HG02571 (cell line): ENCODE data around the gene HMGB3.
"Not testable (repeated sequence)": the region's sequence is repeated elsewhere in the genome, so short reads cannot be mapped to it uniquely, and the experiment has no call there.

Source experiments
- ATAC-seq: cut with Tn5 transposase; IDR thresholded peaks from one replicate; pipeline ENCODE4 v1.9.1; 2021; ENCODE audit warnings: mild to moderate bottlenecking, moderate library complexity; ENCODE audit not compliant: unreplicated experiment

The HMGB3 gene

GRCh38 chrX:150982788-150983520, at the start of gene HMGB3:
Gene HMGB3, plus strand, starts transcription at chrX:150983335. Its CDS starts 2,265 bp downstream, at chrX:150985600.
- peak; percentile 90 for ATAC-seq

DNA sequence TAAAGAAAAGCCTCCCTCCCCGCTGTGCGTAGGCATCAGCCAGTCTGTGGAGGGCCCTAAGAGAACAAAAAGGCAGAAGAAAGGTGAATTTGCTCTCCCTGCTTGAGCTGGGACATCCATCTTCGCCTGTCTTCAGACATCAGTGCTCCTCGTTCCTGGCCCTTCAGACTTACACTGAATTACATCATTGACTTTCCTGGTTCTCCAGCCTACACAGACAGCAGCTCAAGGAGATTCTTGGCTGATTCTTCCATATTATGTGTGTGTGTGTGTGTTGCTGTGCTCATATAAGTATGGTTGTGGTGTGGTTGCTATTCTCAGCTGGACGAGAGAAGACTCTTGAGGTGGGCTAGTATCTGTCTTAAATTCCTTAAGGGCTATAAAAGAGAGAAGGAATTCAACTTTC, 49.2 kb upstream of the HMGB3 start:
- no peak for ATAC-seq

DNA sequence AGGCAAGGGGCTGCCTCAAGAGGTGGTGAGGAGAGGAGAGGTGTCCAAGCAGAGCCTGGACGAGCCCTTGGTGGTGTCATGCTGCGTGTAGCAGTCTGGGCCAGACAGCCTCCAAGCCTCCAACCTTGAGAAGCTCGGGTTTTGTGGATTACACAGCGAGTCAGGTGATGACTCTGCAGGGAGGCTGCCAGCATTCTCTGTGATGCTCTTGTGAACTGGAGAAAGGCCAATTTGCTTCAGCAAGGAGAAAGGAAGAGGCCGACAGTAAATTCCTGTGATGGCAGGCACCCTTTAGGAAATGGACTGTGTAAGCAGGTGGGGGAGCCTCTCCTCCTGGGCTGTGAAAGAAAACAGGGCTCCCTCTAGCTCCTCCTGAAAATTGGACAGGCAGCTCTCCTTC, 48.7 kb upstream of the HMGB3 start:
- no peak for ATAC-seq

DNA sequence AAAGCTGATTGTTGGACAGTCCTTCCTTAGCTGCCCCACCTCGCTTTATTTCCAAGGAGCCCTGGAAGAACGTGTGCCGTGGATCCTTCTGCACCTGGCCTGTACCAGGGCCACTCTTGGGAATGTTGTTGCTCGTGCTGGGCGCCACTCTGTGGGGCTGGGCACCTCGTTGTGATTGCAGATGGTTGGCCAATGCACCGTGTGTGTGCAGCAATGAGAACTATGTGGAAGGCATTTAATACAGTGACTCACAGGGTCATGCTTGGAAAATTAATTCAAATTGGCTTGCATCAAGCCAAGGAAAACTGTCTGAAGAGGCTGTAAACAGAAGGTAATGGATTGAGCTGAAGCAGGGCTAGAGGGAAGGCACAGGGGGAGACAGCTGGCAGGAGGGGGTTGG, 47.7 kb upstream of the HMGB3 start:
- no peak for ATAC-seq

DNA sequence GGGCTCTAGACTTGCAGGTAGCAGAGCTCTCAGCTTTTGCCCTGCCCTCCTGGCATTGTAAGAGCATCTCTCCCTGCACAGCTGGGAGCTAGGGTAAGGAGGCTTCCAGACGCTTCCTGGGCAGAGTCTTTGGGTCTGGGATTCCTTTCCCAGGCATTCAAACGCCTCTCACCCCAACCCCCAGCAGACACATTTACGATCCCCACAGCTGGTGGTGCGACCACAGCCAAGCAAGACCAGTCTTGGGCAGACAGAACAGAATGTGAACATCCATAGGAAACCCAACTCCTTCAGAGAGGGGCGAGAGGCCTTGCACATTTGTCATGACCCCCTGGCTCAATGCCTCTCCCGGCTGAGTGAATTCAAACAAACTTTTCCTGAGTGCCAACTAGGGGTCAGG, 46.6 kb upstream of the HMGB3 start:
- no peak for ATAC-seq

- no peak for ATAC-seq
Observed at GRCh38 chrX:150940844-150941495, 42.2 kb upstream of the HMGB3 start.

DNA sequence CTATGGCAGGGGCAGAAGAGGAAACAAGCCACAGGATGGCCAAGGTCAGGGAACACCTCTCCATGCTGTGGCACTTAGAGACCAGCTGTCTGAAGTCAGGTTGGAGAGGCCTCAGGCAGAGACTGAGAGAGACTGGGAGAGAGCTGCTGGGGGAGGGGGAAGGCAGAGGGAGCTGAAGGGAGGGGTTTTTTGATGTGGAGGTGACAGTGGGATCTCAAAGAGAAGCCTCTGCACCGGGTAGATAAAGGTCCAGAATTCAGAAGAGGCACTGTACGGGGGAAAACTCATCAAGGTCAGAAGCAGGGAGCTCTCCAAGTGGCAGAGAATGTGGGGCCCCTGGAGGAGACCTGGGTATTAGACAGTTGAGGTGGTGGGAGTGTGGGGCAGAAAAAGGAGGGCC, 41.6 kb upstream of the HMGB3 start:
- ATAC-seq = no peak

DNA sequence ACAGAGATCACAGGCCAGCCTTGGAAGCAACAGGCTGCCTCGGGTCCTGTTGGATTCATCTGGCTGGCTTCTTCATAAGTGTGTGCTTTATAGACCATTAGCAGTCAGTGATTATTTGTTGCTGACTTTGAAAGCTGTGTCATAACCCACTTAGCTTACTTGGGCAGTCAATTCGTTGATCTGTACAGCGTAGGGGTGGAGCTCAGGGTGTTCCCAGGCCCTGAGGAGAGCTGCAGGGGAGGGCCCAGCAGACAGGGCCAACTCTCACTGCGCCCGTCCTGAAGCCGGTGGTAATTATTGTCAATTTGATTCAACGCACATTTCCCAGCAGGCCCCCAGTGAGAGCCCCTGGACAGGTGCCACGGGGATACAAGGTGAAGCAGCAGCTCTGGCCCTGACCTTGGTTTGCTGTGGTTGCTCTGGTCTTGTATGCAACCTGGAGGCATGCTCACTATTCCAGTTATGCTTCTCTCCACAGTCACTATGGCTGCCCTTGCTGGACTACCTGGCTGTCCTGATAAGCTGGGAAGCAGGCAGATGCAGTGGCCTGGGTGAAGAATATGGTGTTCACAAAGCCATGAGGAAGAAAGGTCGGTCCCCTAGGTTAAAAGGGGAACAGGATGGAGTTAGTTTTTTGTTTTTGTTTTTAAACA, 40.1 kb upstream of the HMGB3 start:
- ATAC-seq = no peak

DNA sequence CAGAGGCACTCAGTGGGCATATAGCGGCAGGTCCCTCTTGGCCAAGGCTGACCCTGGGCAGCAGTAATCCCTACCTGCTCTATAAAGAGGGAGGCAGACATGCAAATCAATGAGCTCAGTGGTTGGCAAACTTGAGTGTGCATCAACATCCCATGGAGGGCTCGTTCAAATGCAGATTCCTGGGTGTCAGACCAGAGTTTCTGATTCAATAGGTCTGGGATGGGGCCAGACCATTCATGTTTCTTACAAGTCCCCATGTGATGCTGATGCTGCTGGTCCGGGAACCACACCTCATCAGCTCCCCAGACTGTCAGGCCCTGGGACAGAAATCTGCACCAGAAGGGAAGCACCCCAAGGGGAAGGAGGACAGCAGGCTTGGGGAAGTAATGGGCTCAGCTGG, 38.9 kb upstream of the HMGB3 start:
- ATAC-seq = no peak

DNA sequence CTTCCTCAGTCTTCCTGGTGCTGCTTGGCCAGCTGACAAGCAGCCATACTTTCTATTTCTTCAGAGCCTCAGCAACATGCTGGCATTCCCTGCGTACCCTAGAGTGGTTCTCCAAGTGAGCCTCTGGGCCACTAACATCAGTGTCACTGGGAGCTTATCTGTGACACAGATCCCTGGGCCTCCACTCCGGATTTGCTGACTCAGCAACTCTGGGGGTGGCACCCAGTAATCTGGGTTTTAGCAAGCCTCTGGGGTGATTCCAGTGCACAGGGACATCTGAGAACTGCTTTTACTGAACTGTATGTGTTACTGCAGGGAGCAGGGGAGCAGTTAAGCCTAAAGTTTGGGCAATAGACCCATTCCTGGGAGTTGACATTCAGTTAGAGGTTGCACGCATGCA, 28.2 kb upstream of the HMGB3 start:
- no peak for ATAC-seq

- no peak for ATAC-seq
Observed at GRCh38 chrX:150955590-150955989, 27.5 kb upstream of the HMGB3 start.

DNA sequence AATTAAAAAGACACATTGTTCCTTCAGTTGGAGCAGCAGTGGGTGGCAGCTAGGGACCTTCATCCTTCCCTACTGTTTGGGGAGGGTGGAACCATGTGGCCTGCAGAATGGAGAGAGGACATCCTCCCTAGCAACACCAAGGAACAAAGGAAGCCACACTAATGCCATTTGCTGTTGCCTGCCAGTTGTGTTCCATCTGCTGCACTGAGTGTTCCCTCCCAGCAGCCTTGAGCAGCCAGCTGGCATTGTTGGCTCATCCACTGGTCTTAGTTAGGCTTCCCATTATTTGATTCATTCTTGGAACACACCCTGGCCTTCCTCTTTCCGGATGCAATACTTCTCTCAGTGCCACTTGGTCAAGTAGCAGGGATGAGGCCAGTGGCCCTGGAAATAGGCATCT, 25.0 kb upstream of the HMGB3 start:
- ATAC-seq = no peak

- ATAC-seq = no peak
Observed at GRCh38 chrX:150959557-150959956, 23.6 kb upstream of the HMGB3 start.

GRCh38 chrX:150961631-150962030, 21.5 kb upstream of the HMGB3 start:
- no peak for ATAC-seq

GRCh38 chrX:150964416-150964815, 18.7 kb upstream of the HMGB3 start:
- ATAC-seq = not testable (repeated sequence)

DNA sequence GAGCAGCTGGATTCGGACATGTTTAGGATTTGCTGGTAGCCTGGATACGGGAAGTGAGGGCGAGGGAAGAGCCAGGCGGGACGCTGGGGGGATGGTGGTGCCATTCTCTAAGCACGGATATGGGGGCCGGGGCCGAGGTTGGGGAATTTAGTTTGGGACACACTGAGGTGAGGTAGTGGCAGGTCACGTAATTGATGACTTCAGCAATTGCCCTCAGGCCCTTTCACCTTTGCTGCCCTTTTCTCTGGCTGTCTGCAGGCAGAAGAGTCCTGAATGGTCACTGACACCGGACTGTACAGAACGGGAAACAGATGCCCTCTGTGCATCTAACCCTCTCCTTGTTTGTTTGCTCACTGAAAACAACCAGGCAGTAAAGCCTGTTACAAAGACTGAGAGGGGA, 16.9 kb upstream of the HMGB3 start:
- no peak for ATAC-seq

DNA sequence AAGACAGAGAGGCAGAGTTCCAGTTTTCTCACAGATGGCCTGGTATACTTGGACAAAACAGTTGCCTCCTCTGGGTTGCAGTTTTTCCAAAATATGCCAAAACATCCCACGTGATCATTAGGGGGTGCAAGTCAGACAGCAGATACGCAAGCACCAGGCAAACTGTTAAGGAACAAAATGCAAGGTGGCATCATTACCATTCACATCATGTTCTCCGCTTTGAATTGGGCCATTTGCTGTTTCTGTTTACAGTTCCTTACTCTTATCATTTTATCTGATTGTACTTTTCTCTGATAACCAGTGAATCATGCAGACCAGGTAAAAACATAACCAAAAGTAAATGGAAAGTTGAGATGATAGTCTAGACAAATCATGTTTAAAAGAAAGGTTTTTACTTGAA, 16.4 kb upstream of the HMGB3 start:
- ATAC-seq = no peak

DNA sequence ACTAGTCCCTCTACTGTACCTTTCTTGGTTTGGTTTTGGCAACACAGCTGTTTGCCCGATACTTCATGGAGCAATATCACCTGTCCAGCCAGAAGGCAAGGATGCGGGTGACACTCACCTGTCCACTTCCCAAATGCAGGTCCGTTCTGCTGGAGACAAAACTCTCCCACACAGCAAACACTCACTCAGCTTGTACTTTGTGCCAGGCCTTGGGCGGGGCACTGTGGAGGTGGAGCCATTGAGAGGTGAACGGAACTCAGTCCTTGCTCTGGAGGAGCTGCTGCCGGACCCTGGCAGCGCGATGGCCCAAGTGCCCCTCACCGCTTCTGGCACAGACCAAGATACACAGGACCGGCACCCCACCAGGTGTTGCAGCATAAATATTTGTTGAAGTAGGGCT, 15.3 kb upstream of the HMGB3 start:
- ATAC-seq = no peak

DNA sequence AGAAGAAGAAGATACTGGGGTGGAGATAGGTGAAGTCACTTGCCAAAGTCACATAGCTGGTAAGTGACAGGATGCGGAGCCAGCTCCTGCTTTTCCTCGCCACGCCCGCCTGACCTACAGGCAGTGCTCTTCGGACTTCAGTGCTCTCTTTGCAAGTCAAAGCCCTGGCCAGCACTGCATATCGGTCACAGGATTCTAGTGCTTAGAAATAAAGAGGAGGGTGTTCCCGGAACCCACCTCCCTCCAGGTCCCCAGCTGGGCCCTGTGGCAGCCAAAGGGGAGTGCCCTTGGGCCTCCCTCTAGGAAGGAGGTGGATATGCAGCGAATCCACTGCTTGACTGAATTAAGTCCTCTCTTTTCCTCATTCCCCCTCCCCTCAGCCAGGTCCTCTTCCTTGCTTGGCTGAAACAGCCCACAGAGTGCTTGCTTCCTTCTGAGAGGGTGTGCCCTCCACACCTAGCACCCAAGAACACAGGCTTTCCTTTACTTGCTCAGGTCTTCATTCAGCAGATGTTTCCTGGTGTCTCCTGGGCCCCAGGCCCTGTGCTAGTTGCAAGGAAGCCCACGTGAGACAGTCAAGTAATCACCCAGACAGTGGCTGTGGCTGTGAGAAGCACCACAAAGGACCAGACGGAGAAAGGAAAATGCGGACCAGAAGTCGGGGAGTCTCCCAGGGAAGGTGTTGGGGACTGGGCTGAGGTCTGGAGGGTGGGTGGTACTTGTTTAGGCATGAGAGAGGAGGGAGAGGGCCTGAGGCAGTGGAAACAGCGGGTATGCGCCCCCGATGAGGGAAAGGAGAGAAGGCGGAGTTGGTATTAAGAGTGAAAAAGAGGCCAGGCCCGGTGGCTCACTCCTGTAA, 14.0 kb upstream of the HMGB3 start:
- ATAC-seq = no peak

DNA sequence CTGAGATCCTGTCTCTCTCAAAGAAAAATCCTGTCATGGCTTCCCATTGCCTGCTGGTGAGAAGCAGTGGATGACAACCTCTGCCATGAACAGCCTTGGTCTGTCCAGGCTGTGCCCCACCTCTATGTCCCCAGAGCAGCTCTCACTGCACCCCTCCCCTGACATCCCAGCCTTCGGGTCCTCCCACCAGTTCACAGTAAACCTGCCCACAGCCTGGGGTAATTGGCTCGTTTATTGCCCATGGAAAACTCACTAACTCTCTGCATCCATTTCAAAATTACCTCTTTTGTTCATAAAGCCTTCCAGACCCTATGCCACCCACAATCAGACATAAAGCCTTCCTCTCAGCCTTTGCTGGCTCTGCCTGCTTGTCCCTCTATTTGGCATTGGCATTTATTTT, 10.7 kb upstream of the HMGB3 start:
- ATAC-seq = no peak

DNA sequence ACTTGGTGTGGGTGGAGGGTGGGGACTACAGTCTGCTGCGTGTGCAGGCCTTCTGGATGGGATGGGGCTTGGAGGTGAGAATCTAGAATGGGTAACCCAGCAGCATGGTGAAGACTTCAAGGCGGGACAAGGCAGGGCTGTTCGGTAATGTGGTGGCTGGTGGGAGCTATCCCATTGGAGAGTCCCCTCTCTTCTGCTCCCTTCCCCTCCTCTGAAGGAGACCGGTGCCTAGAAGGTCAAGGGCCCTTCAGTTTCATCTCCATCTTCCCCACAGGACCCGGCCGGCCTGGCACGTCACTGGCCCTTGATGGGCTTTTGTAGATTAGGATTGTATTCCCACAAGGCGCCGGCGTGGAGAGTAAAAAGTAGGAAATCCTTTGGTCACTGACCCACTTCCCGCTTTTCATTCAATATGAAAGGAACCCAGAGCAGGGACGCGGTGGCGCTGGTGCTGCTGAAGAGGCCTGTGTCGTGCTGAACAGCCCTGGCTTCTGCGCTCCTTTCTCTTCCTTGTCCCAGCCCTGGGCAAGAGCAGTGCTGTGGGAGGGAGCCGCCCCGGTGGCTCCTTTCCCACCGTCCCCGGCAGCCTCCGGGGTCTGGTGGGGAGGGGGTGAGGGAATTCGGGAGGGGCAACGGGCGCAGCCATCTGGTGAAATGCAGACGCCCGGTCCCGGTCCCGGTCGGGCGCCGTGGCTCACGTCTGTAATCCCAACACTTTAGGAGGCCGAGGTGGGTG, 7.3 kb upstream of the HMGB3 start:
- no peak for ATAC-seq
